Small intestine (tissue), 7 donors: Measurements from ENCODE around the gene SHQ1. TPM values are rescaled to one million over a fixed set of nuclear protein-coding genes. Genes with fewer than 3 reads are reported as not detected.
"Not testable (repeated sequence)": the region's sequence is repeated elsewhere in the genome, so short reads cannot be mapped to it uniquely, and the experiment has no call there.

Experiments used
- DNase-seq, 2 donors: peaks; one replicate each; pipeline versions ENCODE4 v3.0.0 to v3.0.0-alpha.2; 2013
- FAIRE-seq: peaks from 2 replicates; lab custom pipeline; 2012; peaks lifted over from hg19 to GRCh38; lab: Jason Lieb, UNC
- H3K27ac ChIP-seq, 3 donors: one replicate each; pipeline ENCODE4 v1.5.1; 2013; ENCODE audit warnings: low read length in 2 of 3, mild to moderate bottlenecking in 2 of 3, control low read depth in 1 of 3, inconsistent platforms in 1 of 3, low read depth in 1 of 3, moderate library complexity in 1 of 3
- H3K27me3 ChIP-seq, 3 donors: one replicate each; pipeline ENCODE4 v1.6.1; 2013; ENCODE audit warnings: low read length in 3 of 3, inconsistent platforms in 1 of 3; ENCODE audit not compliant: control insufficient read depth in 3 of 3, insufficient read depth in 3 of 3
- H3K36me3 ChIP-seq, 3 donors: one replicate each; pipeline ENCODE4 v1.6.1; 2013; ENCODE audit warnings: low read length in 3 of 3, inconsistent platforms in 1 of 3, low read depth in 1 of 3, mild to moderate bottlenecking in 1 of 3, moderate library complexity in 1 of 3; ENCODE audit not compliant: control insufficient read depth in 3 of 3, insufficient read depth in 2 of 3
- H3K4me1 ChIP-seq, 3 donors: one replicate each; pipeline ENCODE4 v1.6.1; 2013; ENCODE audit warnings: low read length in 2 of 3, inconsistent platforms in 1 of 3, low read depth in 1 of 3, mild to moderate bottlenecking in 1 of 3, moderate library complexity in 1 of 3; ENCODE audit not compliant: control insufficient read depth in 3 of 3, insufficient read depth in 2 of 3
- H3K4me3 ChIP-seq, 3 donors: one replicate each; pipeline ENCODE4 v1.5.1; 2013; ENCODE audit warnings: low read length in 3 of 3, control low read depth in 1 of 3, inconsistent platforms in 1 of 3, low read depth in 1 of 3, mild to moderate bottlenecking in 1 of 3, moderate library complexity in 1 of 3
- H3K9me3 ChIP-seq, 2 donors: one replicate each; pipeline ENCODE4 v1.6.1; 2013; ENCODE audit warnings: low read depth in 1 of 2, low read length in 1 of 2; ENCODE audit not compliant: control insufficient read depth in 2 of 2, insufficient read depth in 1 of 2
- WGBS, 3 donors: extraction: QIAGEN DNeasy Blood & Tissue Kit; methylation state at CpG; one replicate each; pipeline ENCODE4 v1.1.7; 2013; 5-methylcytosine and 5-hydroxymethylcytosine counted together
- polyA plus RNA-seq, 4 donors: library from polyadenylated mRNA; stranded (reverse) in 3 of 4; unstranded in 1 of 4; fragments of 200-250 nt in 3 of 4; fragments of 120-200 nt in 1 of 4; gene quantifications; one replicate each; pipeline versions ENCODE4 v1.2.1 to v1.2.3, GENCODE V29; 2013
- donor health status: healthy with polysubstance abuse.
- donor health status: control.
- donor health status: control.
- donor health status: Bipolar disorder and iron deficiency.
- donor health status: healthy.

Gene SHQ1
- polyA plus RNA-seq, 4 donors: 8.3 to 16.9 (median 9.3) TPM

GRCh38 chr3:72721683-72722381, 126.4 kb downstream of the SHQ1 start:
- WGBS, 3 donors: 75 to 91% (median 85%) methylated on average over 7 of the region's 7 CpGs
- Histone ChIP-seq H3K27me3 (no peaks in the 10 kb centered on the region), H3K4me3 (no peak overlapping the region), H3K36me3 (peaks cover 0 to 3% (median 0%) of the 10 kb centered on the region in 3 donors), H3K9me3 (no peaks in the 10 kb centered on the region), H3K4me1 (no peaks in the 10 kb centered on the region), H3K27ac (no peak overlapping the region)
- DNase-seq: no peak
- FAIRE-seq: no peak

- WGBS, 3 donors: 95 to 98% (median 96%) methylated on average over 2 of the region's 2 CpGs
Observed at GRCh38 chr3:72720566-72720965, 127.7 kb downstream of the SHQ1 start.

GRCh38 chr3:72719137-72719536, 129.1 kb downstream of the SHQ1 start:
- no peaks in the 10 kb centered on the region for H3K4me1 ChIP-seq
- no peak overlapping the region for H3K4me3 ChIP-seq
- peaks cover 0 to 13% of the 10 kb centered on the region in 2 donors for H3K9me3 ChIP-seq
- DNase-seq (no peak), FAIRE-seq (no peak)
- H3K27me3 ChIP-seq: no peaks in the 10 kb centered on the region
- no peak overlapping the region for H3K27ac ChIP-seq
- H3K36me3 ChIP-seq: no peaks in the 10 kb centered on the region

More at GRCh38 chr3:72720566-72720965, 127.7 kb downstream of the SHQ1 start:
- DNase-seq (no peak), FAIRE-seq (no peak)
- no peak overlapping the region for H3K4me3 ChIP-seq
- no peaks in the 10 kb centered on the region for H3K4me1 ChIP-seq
- H3K27me3 ChIP-seq: no peaks in the 10 kb centered on the region
- H3K9me3 ChIP-seq: peaks cover 0 to 10% of the 10 kb centered on the region in 2 donors
- no peak overlapping the region for H3K27ac ChIP-seq
- H3K36me3 ChIP-seq: peaks cover 0 to 3% (median 0%) of the 10 kb centered on the region in 3 donors

- H3K4me3 ChIP-seq, FAIRE-seq, H3K36me3 ChIP-seq, H3K27ac ChIP-seq, H3K4me1 ChIP-seq, DNase-seq, H3K27me3 ChIP-seq: not testable (repeated sequence)
- 54 to 74% (median 74%) methylated on average over 1 to 2 of the region's 3 CpGs for WGBS, 3 donors
- peaks cover 0 to 13% of the 10 kb centered on the region in 2 donors for H3K9me3 ChIP-seq
Observed at GRCh38 chr3:72714135-72714534, 134.1 kb downstream of the SHQ1 start.

- H3K36me3 ChIP-seq, FAIRE-seq, DNase-seq, H3K27me3 ChIP-seq, H3K9me3 ChIP-seq, H3K27ac ChIP-seq, H3K4me1 ChIP-seq, H3K4me3 ChIP-seq: not testable (repeated sequence)
- 90 to 96% (median 93%) methylated on average over 4 of the region's 4 CpGs for WGBS, 3 donors
Observed at GRCh38 chr3:72710471-72710870, 137.8 kb downstream of the SHQ1 start.

- FAIRE-seq: no peak
- no peak overlapping the region for H3K4me3 ChIP-seq
- H3K9me3 ChIP-seq: peaks cover 0 to 3% of the 10 kb centered on the region in 2 donors
- WGBS, 3 donors: 78 to 92% (median 91%) methylated on average over 2 of the region's 2 CpGs
- no peaks in the 10 kb centered on the region for H3K36me3 ChIP-seq
- H3K27ac ChIP-seq: no peak overlapping the region
- no peaks in the 10 kb centered on the region for H3K27me3 ChIP-seq
- H3K4me1 ChIP-seq: no peaks in the 10 kb centered on the region
- DNase-seq: no peak
Observed at GRCh38 chr3:72708441-72708840, 139.8 kb downstream of the SHQ1 start.

GRCh38 chr3:72702997-72703396, 145.2 kb downstream of the SHQ1 start:
- Histone ChIP-seq H3K4me3 (no peak overlapping the region), H3K27ac (no peak overlapping the region), H3K36me3 (no peaks in the 10 kb centered on the region), H3K4me1 (peaks cover 0 to 4% (median 0%) of the 10 kb centered on the region in 3 donors), H3K9me3 (peaks cover 0 to 3% of the 10 kb centered on the region in 2 donors), H3K27me3 (no peaks in the 10 kb centered on the region)
- DNase-seq: no peak
- WGBS, 3 donors: 82 to 90% (median 85%) methylated on average over 4 of the region's 4 CpGs
- FAIRE-seq: no peak

GRCh38 chr3:72702390-72702789, 145.9 kb downstream of the SHQ1 start:
- no peak for FAIRE-seq
- H3K27me3 ChIP-seq: no peaks in the 10 kb centered on the region
- H3K27ac ChIP-seq: no peak overlapping the region
- no peak for DNase-seq
- H3K36me3 ChIP-seq: no peaks in the 10 kb centered on the region
- peaks cover 0 to 4% (median 0%) of the 10 kb centered on the region in 3 donors for H3K4me1 ChIP-seq
- no peak overlapping the region for H3K4me3 ChIP-seq
- WGBS, 3 donors: 89 to 93% (median 92%) methylated on average over 7 of the region's 7 CpGs
- no peaks in the 10 kb centered on the region for H3K9me3 ChIP-seq

GRCh38 chr3:72700106-72700505, 148.1 kb downstream of the SHQ1 start:
- FAIRE-seq (no peak), DNase-seq (no peak)
- no peaks in the 10 kb centered on the region for H3K9me3 ChIP-seq
- no peaks in the 10 kb centered on the region for H3K27me3 ChIP-seq
- no peak overlapping the region for H3K27ac ChIP-seq
- H3K4me1 ChIP-seq: peaks cover 0 to 4% (median 0%) of the 10 kb centered on the region in 3 donors
- no peak overlapping the region for H3K4me3 ChIP-seq
- 84 to 90% (median 87%) methylated on average over 2 of the region's 2 CpGs for WGBS, 3 donors
- H3K36me3 ChIP-seq: no peaks in the 10 kb centered on the region
